ENCODE measurements around the gene MTHFSD. TPM values are rescaled to one million over a fixed set of nuclear protein-coding genes. Genes with fewer than 3 reads are reported as not detected.
A peak's percentile ranks its signal among the peaks of the same experiment; 100 is the strongest.

Gene MTHFSD
- total RNA-seq, 2 donors from 2014 or later: 16.9 to 35.6 TPM

GRCh38 chr16:86527366-86527765 is 27.7 kb downstream of the MTHFSD start:
- Histone ChIP-seq H3K36me3 (replicated peaks in 1 of 2; ENCODE audit: insufficient read depth in 1 of 2, low read depth in 2 of 2) (no peaks in the 10 kb centered on the region), H3K4me3 (no peak overlapping the region), H3K27ac (no peak overlapping the region), H3K27me3 (no peaks in the 10 kb centered on the region), H3K4me1 (no peaks in the 10 kb centered on the region), H3K9me3 (no peaks in the 10 kb centered on the region)
- TF ChIP-seq POLR2A (IDR thresholded peaks at IDR 0.05) (no peak), CTCF (IDR thresholded peaks at IDR 0.05) (no peak)
- ATAC-seq: no peak
- WGBS, 2 donors: 90 to 96% methylated on average over 15 of the region's 15 CpGs
- DNase-seq: no peak
- intact Hi-C loops (cut with DNase I): no loop called here

GRCh38 chr16:86525696-86526095 is 29.3 kb downstream of the MTHFSD start:
- WGBS, 2 donors: 66 to 74% methylated on average over 12 of the region's 12 CpGs
- no peak for DNase-seq

GRCh38 chr16:86524029-86524428 is 31.0 kb downstream of the MTHFSD start:
- H3K4me1 ChIP-seq: peaks cover 4% of the 10 kb centered on the region
- H3K27me3 ChIP-seq: no peaks in the 10 kb centered on the region
- H3K4me3 ChIP-seq: no peak overlapping the region
- WGBS, 2 donors: 7 to 9% methylated on average over 6 of the region's 6 CpGs
- DNase-seq: peak in 3 of 4 donors; percentile 17 to 52 (median 45)
- H3K36me3 ChIP-seq (replicated peaks in 1 of 2; ENCODE audit: insufficient read depth in 1 of 2, low read depth in 2 of 2): no peaks in the 10 kb centered on the region
- TF ChIP-seq POLR2A (IDR thresholded peaks at IDR 0.05) (no peak), CTCF (IDR thresholded peaks at IDR 0.05) (no peak)
- intact Hi-C loops (cut with DNase I): no loop called here
- H3K27ac ChIP-seq: no peak overlapping the region
- ATAC-seq: peak; percentile 35
- no peaks in the 10 kb centered on the region for H3K9me3 ChIP-seq

More at GRCh38 chr16:86525696-86526095, 29.3 kb downstream of the MTHFSD start:
- H3K4me3 ChIP-seq: no peak overlapping the region
- H3K27me3 ChIP-seq: no peaks in the 10 kb centered on the region
- no peak overlapping the region for H3K27ac ChIP-seq
- no peak for TF ChIP-seq CTCF (IDR thresholded peaks at IDR 0.05)
- TF ChIP-seq POLR2A (IDR thresholded peaks at IDR 0.05): no peak
- ATAC-seq: no peak
- no peaks in the 10 kb centered on the region for H3K36me3 ChIP-seq (replicated peaks in 1 of 2; ENCODE audit: insufficient read depth in 1 of 2, low read depth in 2 of 2)
- H3K4me1 ChIP-seq: no peaks in the 10 kb centered on the region
- intact Hi-C loops (cut with DNase I): no loop called here
- H3K9me3 ChIP-seq: no peaks in the 10 kb centered on the region

- DNase-seq (no peak), ATAC-seq (no peak)
- Histone ChIP-seq H3K9me3 (no peaks in the 10 kb centered on the region), H3K4me1 (peaks cover 4% of the 10 kb centered on the region), H3K27ac (no peak overlapping the region), H3K36me3 (replicated peaks in 1 of 2; ENCODE audit: insufficient read depth in 1 of 2, low read depth in 2 of 2) (no peaks in the 10 kb centered on the region), H3K27me3 (no peaks in the 10 kb centered on the region), H3K4me3 (no peak overlapping the region)
- 66 to 68% methylated on average over 5 of the region's 5 CpGs for WGBS, 2 donors
- TF ChIP-seq POLR2A (IDR thresholded peaks at IDR 0.05) (no peak), CTCF (IDR thresholded peaks at IDR 0.05) (no peak)
- intact Hi-C loops (cut with DNase I): no loop called here
These were observed 31.8 kb downstream of the MTHFSD start for GRCh38 chr16:86523166-86523740.

GRCh38 chr16:86522634-86523033 is 32.4 kb downstream of the MTHFSD start:
- peaks cover 4% of the 10 kb centered on the region for H3K4me1 ChIP-seq
- 80% methylated on average over 16 of the region's 16 CpGs for WGBS, 2 donors
- ATAC-seq (no peak), DNase-seq (no peak)
- no peaks in the 10 kb centered on the region for H3K27me3 ChIP-seq
- H3K27ac ChIP-seq: no peak overlapping the region
- TF ChIP-seq POLR2A (IDR thresholded peaks at IDR 0.05): no peak
- TF ChIP-seq CTCF (IDR thresholded peaks at IDR 0.05): no peak
- no peak overlapping the region for H3K4me3 ChIP-seq
- no peaks in the 10 kb centered on the region for H3K36me3 ChIP-seq (replicated peaks in 1 of 2; ENCODE audit: insufficient read depth in 1 of 2, low read depth in 2 of 2)
- no peaks in the 10 kb centered on the region for H3K9me3 ChIP-seq
- intact Hi-C loops (cut with DNase I): no loop called here
